Measurements from ENCODE around the gene KCMF1.

KCMF1 gene

GRCh38 chr2:84980263-84980983, 9.5 kb downstream of the KCMF1 start:
- DNase-seq (ENCODE audit: low read depth in 2 of 2) = no peak

- no peak for DNase-seq (ENCODE audit: low read depth in 2 of 2)
These were observed 15.1 kb downstream of the KCMF1 start for GRCh38 chr2:84986018-84986417.

GRCh38 chr2:84989422-84989821, 18.5 kb downstream of the KCMF1 start:
- no peak for DNase-seq (ENCODE audit: low read depth in 2 of 2)

GRCh38 chr2:84989927-84990326, 19.0 kb downstream of the KCMF1 start:
- DNase-seq (ENCODE audit: low read depth in 2 of 2) = no peak

- DNase-seq (ENCODE audit: low read depth in 2 of 2) = no peak
These were observed 20.6 kb downstream of the KCMF1 start for GRCh38 chr2:84991404-84992160.

- no peak for DNase-seq (ENCODE audit: low read depth in 2 of 2)
These were observed 24.9 kb downstream of the KCMF1 start for GRCh38 chr2:84995826-84996225.

GRCh38 chr2:84996909-84997308, 25.9 kb downstream of the KCMF1 start:
- no peak for DNase-seq (ENCODE audit: low read depth in 2 of 2)

GRCh38 chr2:84999553-84999955, 28.6 kb downstream of the KCMF1 start:
- DNase-seq (ENCODE audit: low read depth in 2 of 2) = no peak

- no peak for DNase-seq (ENCODE audit: low read depth in 2 of 2)
These were observed 30.6 kb downstream of the KCMF1 start for GRCh38 chr2:85001595-85001994.

GRCh38 chr2:85002534-85002933, 31.6 kb downstream of the KCMF1 start:
- DNase-seq (ENCODE audit: low read depth in 2 of 2) = no peak

- no peak for DNase-seq (ENCODE audit: low read depth in 2 of 2)
These were observed 37.3 kb downstream of the KCMF1 start for GRCh38 chr2:85008252-85008651.

GRCh38 chr2:85009019-85009618, 38.2 kb downstream of the KCMF1 start:
- no peak for DNase-seq (ENCODE audit: low read depth in 2 of 2)

- DNase-seq (ENCODE audit: low read depth in 2 of 2) = no peak
These were observed 39.4 kb downstream of the KCMF1 start for GRCh38 chr2:85010404-85010803.

- DNase-seq (ENCODE audit: low read depth in 2 of 2) = no peak
These were observed 40.1 kb downstream of the KCMF1 start for GRCh38 chr2:85011098-85011497.

GRCh38 chr2:85011747-85012146, 40.8 kb downstream of the KCMF1 start:
- no peak for DNase-seq (ENCODE audit: low read depth in 2 of 2)

- no peak for DNase-seq (ENCODE audit: low read depth in 2 of 2)
These were observed 41.5 kb downstream of the KCMF1 start for GRCh38 chr2:85012431-85012830.

- DNase-seq (ENCODE audit: low read depth in 2 of 2) = no peak
These were observed 41.9 kb downstream of the KCMF1 start for GRCh38 chr2:85012855-85013254.

- DNase-seq (ENCODE audit: low read depth in 2 of 2) = no peak
These were observed 44.8 kb downstream of the KCMF1 start for GRCh38 chr2:85015653-85016360.

- DNase-seq (ENCODE audit: low read depth in 2 of 2) = no peak
These were observed 45.5 kb downstream of the KCMF1 start for GRCh38 chr2:85016446-85016845.

- no peak for DNase-seq (ENCODE audit: low read depth in 2 of 2)
These were observed 46.6 kb downstream of the KCMF1 start for GRCh38 chr2:85017411-85018048.

GRCh38 chr2:85018049-85018447, 47.1 kb downstream of the KCMF1 start:
- no peak for DNase-seq (ENCODE audit: low read depth in 2 of 2)

- DNase-seq (ENCODE audit: low read depth in 2 of 2) = no peak
These were observed 48.2 kb downstream of the KCMF1 start for GRCh38 chr2:85019121-85019520.

Measured in activated CD4-positive, alpha-beta T cell treated with anti-CD3 and anti-CD28 coated beads for 24 hours (primary cell).